GM12891 (cell line): ENCODE data around the gene CABYR.

ENCODE experiments used
- POLR2A ChIP-seq: IDR thresholded peaks from 2 replicates; pipeline ENCODE4 v1.6.1; 2011; ENCODE audit warnings: low read depth, low read length, control low read depth
- POLR2AphosphoS5 ChIP-seq: IDR thresholded peaks from 2 replicates; pipeline ENCODE4 v1.6.1; 2011; ENCODE audit warnings: low read depth, low read length, control low read depth
- SPI1 ChIP-seq: IDR thresholded peaks from 2 replicates; pipeline ENCODE4 v1.6.1; 2011; ENCODE audit warnings: low read depth, low read length, control low read depth
- TAF1 ChIP-seq: IDR thresholded peaks from 2 replicates; pipeline ENCODE4 v1.6.1; 2011; ENCODE audit warnings: low read depth, low read length, control low read depth

- TF ChIP-seq POLR2A = no peak
- TF ChIP-seq POLR2AphosphoS5 = no peak
- TF ChIP-seq TAF1 = no peak
- no peak for TF ChIP-seq SPI1
These were observed 18.2 kb upstream of the CABYR start for GRCh38 chr18:24120676-24121075.
